HepG2 (cell line): ENCODE data around the gene HYCC2. TPM values are rescaled to one million over a fixed set of nuclear protein-coding genes. Genes with fewer than 3 reads are reported as not detected.

ENCODE experiments used
- CHCHD3 ChIP-seq: sonication (generic); formaldehyde crosslinking; IDR thresholded peaks from 2 replicates; pipeline ENCODE4 v1.8.0; 2022; ENCODE audit warnings: mild to moderate bottlenecking, missing genetic modification reagents, moderate library complexity
- FOXA3 ChIP-seq: IDR thresholded peaks from 2 replicates; pipeline ENCODE4 v1.6.1; 2016; ENCODE audit warnings: missing genetic modification reagents, missing compliant biosample characterization
- NFRKB ChIP-seq: fragments of 450-650 bp; IDR thresholded peaks from 2 replicates; pipeline ENCODE4 v1.6.1; 2017
- RFX5 ChIP-seq: IDR thresholded peaks from 2 replicates; pipeline ENCODE4 v1.6.1; 2011; ENCODE audit warnings: low read depth, low read length, improper control_type of control experiment
- SMC3 ChIP-seq: IDR thresholded peaks from 2 replicates; pipeline ENCODE4 v1.6.1; 2011; ENCODE audit warnings: low read length, improper control_type of control experiment
- TIGD3 ChIP-seq: sonication (generic); formaldehyde crosslinking; IDR thresholded peaks from 2 replicates; pipeline ENCODE4 v1.5.1; 2020; ENCODE audit warnings: mild to moderate bottlenecking, missing genetic modification reagents, borderline replicate concordance
- ZKSCAN5 ChIP-seq: sonication (generic); formaldehyde crosslinking; IDR thresholded peaks from 2 replicates; pipeline ENCODE4 v1.5.1; 2020; ENCODE audit warnings: mild to moderate bottlenecking, missing genetic modification reagents
- polyA plus RNA-seq, 8 experiments: library from polyadenylated mRNA; depleted of rRNA in 3 of 8; stranded (reverse) in 7 of 8; unstranded in 1 of 8; fragments of >200 nt; fragmentation: Illumina TruSeq in 4 of 8; extraction: Trizol in 4 of 8; gene quantifications; 2 replicates each; pipeline versions ENCODE4 v1.2.1 to v1.2.3, GENCODE V29; 2011 to 2016; ENCODE audit warnings: low read depth in 4 of 8, missing spikeins in 1 of 8, mixed read lengths in 1 of 8; ENCODE audit not compliant: insufficient read depth in 1 of 8
- total RNA-seq, 5 experiments: library from RNA; depleted of rRNA; stranded (reverse); fragments of >200 nt; fragmentation: Illumina TruSeq; extraction: Trizol; gene quantifications; 2 replicates each; pipeline ENCODE4 v1.2.3, GENCODE V29; 2016; ENCODE audit warnings: low read depth in 1 of 5
- TF ChIP-seq, protein P1 (sequence below): IDR thresholded peaks from 2 replicates; pipeline ENCODE4 v1.6.1; 2016; ENCODE audit warnings: low read depth, missing genetic modification reagents, missing compliant biosample characterization
- TF ChIP-seq, protein P2 (sequence below), 2 experiments: sonication (generic) in 1 of 2; formaldehyde crosslinking in 1 of 2; IDR thresholded peaks; 2 replicates each; pipeline versions ENCODE4 v1.6.1 to v1.9.0; 2014 to 2022; ENCODE audit warnings: antibody characterized with exemption in 1 of 2, borderline replicate concordance in 1 of 2, inconsistent platforms in 1 of 2, low read depth in 1 of 2, missing genetic modification reagents in 1 of 2

Gene HYCC2
- total and polyA plus RNA-seq, 2 of the 13 experiments (the other 11 are each of a cell fraction or from before 2014, with no cell fraction given), result 4.7 to 13.9 TPM

DNA sequence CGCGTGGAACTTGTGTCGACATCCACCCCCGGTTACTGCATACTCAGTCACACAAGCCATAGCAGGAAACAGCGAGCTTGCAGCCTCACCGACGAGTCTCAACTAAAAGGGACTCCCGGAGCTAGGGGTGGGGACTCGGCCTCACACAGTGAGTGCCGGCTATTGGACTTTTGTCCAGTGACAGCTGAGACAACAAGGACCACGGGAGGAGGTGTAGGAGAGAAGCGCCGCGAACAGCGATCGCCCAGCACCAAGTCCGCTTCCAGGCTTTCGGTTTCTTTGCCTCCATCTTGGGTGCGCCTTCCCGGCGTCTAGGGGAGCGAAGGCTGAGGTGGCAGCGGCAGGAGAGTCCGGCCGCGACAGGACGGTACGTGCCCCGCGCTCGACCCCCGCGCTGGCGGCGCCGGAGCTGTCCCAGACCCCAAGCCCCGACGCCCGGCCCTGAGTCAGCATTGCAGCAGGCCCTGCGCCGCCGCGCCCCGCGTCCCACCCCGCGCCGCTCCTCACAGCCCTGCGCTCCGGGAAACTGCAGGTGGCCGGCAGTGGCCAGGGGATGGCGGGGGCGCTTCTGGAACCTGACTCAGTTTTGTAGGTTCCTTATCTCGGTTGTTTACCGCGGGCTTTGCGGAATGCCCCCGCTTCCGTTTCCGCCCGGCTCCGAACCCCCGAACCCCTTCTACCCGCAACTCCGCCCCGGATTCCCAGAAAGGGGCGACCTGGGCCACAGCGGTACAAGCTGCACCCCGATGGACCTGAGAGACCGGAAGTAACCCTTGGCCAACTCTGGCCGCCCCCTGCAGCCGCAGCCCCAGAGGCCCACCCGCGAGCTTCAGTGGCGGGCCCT is 44.9 kb upstream of the HYCC2 start, which contains the start of gene CFLAR (continued):
- TF ChIP-seq, protein P1, sequence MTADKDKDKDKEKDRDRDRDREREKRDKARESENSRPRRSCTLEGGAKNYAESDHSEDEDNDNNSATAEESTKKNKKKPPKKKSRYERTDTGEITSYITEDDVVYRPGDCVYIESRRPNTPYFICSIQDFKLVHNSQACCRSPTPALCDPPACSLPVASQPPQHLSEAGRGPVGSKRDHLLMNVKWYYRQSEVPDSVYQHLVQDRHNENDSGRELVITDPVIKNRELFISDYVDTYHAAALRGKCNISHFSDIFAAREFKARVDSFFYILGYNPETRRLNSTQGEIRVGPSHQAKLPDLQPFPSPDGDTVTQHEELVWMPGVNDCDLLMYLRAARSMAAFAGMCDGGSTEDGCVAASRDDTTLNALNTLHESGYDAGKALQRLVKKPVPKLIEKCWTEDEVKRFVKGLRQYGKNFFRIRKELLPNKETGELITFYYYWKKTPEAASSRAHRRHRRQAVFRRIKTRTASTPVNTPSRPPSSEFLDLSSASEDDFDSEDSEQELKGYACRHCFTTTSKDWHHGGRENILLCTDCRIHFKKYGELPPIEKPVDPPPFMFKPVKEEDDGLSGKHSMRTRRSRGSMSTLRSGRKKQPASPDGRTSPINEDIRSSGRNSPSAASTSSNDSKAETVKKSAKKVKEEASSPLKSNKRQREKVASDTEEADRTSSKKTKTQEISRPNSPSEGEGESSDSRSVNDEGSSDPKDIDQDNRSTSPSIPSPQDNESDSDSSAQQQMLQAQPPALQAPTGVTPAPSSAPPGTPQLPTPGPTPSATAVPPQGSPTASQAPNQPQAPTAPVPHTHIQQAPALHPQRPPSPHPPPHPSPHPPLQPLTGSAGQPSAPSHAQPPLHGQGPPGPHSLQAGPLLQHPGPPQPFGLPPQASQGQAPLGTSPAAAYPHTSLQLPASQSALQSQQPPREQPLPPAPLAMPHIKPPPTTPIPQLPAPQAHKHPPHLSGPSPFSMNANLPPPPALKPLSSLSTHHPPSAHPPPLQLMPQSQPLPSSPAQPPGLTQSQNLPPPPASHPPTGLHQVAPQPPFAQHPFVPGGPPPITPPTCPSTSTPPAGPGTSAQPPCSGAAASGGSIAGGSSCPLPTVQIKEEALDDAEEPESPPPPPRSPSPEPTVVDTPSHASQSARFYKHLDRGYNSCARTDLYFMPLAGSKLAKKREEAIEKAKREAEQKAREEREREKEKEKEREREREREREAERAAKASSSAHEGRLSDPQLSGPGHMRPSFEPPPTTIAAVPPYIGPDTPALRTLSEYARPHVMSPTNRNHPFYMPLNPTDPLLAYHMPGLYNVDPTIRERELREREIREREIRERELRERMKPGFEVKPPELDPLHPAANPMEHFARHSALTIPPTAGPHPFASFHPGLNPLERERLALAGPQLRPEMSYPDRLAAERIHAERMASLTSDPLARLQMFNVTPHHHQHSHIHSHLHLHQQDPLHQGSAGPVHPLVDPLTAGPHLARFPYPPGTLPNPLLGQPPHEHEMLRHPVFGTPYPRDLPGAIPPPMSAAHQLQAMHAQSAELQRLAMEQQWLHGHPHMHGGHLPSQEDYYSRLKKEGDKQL, result 0 out of 2 replicates have a peak, but pooled peaks have one; percentile 22
- TF ChIP-seq NFRKB (no peak), SMC3 (no peak), RFX5 (no peak), CHCHD3 (no peak; the same call in 1 of the 2 replicates), TIGD3 (no peak; the same call in 1 of the 2 replicates), FOXA3 (CRISPR knock-in tag) (peak; percentile 71), ZKSCAN5 (CRISPR knock-in tag) (0 out of 2 replicates have a peak, but pooled peaks have one; percentile 16)
- TF ChIP-seq, protein P2, sequence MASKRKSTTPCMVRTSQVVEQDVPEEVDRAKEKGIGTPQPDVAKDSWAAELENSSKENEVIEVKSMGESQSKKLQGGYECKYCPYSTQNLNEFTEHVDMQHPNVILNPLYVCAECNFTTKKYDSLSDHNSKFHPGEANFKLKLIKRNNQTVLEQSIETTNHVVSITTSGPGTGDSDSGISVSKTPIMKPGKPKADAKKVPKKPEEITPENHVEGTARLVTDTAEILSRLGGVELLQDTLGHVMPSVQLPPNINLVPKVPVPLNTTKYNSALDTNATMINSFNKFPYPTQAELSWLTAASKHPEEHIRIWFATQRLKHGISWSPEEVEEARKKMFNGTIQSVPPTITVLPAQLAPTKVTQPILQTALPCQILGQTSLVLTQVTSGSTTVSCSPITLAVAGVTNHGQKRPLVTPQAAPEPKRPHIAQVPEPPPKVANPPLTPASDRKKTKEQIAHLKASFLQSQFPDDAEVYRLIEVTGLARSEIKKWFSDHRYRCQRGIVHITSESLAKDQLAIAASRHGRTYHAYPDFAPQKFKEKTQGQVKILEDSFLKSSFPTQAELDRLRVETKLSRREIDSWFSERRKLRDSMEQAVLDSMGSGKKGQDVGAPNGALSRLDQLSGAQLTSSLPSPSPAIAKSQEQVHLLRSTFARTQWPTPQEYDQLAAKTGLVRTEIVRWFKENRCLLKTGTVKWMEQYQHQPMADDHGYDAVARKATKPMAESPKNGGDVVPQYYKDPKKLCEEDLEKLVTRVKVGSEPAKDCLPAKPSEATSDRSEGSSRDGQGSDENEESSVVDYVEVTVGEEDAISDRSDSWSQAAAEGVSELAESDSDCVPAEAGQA (IDR thresholded peaks at IDR 0.05; ENCODE audit: low read depth), result no peak
- TF ChIP-seq, protein P2 (CRISPR knock-in tag; IDR thresholded peaks at IDR 0.05; ENCODE audit: borderline replicate concordance), result peak; percentile 71
